ENCODE measurements around the gene KRTAP12-3. TPM values are rescaled to one million over a fixed set of nuclear protein-coding genes. Genes with fewer than 3 reads are reported as not detected.
"Not testable (repeated sequence)": the region's sequence is repeated elsewhere in the genome, so short reads cannot be mapped to it uniquely, and the experiment has no call there.

Gene KRTAP12-3
- total RNA-seq, 1 donor from 2014 or later, result not detected

DNA sequence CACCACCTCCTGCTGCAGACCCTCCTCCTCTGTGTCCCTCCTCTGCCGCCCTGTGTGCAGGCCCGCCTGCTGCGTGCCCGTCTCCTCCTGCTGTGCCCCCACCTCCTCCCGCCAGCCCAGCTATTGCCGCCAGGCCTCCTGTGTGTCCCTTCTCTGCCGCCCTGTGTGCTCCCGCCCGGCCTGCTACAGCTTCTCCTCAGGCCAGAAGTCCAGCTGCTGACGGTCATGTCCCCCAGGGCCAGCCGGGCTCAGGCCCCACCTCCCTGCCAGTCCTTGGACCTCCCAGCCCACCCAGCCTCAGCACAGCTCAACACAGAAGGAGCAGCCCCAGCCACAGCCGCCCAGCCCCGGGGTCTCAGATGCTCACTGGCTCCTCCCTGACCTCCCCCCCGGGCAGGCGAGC lies 29.9 kb upstream of the KRTAP12-3 start:
- ATAC-seq, result not testable (repeated sequence)

DNA sequence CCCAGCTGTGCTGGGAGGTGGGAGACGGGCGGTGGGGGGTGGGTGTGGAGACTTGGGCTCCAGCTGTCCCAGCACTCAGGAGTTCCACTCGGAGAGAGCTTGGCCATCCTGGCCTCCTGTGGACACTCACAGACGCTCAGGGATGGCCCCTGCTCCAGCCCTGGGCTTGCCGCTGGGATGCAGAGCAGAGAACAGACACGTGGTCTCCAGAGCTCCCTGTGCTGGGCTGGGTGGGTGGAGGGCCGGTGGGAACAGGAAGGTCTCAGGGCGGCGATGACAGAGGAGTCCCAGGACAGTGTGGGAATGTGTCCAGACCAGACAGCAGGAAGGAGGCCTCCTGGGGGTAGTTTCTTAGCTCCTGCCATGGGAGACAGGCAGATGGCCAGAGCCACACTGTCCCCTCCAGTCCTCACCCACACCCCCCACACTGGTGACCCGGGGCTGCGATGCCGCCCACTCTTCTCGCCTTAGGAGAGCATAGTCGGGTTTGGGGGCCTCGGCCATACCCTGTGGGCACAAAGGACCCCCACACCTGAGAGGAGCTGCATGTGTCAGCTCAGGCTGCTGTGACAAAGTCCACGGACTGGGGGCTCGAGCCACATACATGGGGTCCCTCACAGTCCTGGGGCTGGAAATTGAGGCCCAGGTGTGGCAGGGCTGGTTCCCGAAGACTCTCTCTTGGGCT lies 28.9 kb upstream of the KRTAP12-3 start:
- peak; percentile 20 for ATAC-seq

DNA sequence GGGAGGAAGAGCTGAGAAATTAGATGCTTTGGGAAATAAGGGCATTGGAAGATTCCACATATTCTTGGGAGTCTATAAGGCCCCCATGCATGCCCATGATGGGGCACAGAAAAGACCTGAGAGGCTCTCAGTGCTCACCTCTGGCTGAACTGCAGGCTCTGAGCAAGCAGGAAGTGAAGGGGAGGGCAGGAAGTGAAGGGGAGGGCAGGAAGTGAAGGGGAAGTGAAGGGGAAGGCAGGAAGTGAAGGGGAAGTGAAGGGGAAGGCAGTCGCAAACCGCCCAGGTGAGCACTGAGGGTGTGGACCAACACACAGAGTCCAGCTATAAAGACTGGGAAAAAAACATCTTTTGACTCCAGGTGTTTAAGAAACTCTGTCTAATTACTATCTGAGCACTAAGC lies 27.3 kb upstream of the KRTAP12-3 start:
- ATAC-seq, result no peak

DNA sequence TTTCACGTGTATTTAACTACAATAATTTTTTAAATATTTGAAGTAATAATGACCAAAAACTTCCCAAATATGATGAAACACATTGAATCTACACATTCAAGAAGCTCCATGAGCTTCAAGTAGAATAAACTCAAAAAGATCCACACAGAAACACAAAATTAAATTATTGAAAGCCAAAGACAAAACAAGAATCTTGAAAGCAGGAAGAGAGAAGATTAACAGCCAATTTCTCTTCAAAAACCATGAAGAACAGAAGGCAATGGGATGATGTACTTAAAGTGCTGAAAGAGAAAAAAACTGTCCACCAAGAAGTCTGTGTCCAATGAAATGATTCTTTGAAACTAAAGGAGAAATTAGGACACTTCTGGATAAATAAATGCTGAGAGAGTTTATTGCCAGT lies 25.7 kb upstream of the KRTAP12-3 start:
- no peak for ATAC-seq

DNA sequence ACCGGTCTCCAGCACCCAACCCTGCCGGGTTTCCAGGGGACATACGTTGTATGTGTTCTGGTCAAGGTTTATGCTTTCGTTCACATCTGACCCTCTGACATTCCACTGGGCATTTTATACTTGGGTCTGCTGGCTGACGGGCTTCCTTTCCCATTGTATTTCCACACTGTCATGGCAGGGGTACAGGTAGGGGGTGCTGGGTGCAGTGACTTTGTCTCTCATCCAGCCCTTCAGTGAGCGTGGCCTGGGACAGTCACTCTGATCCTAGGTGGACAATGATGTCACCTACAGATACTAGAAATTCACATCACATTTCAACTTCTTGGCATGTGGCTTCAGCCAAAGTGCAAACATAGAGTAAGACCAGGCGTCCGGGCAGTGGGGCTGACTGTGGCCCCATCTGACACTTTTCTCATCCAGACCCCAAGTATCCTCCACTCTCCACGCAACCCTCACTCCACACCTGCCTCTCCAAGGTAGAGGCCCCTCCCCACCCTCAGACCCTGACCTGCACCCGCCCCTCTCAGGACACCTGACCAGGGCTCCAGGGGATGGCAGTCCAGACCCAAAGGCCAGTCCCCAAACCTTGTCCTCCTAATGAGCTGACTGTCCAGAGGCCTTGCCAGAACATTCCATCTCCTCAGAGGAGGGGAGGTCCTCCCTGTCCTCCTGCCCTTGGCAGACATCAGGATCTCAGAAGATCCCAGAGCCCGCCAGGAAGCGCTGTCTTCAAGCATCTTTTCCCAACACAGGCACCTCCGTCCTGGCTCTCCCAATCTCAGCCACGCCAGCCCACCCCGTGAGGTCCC lies 21.3 kb upstream of the KRTAP12-3 start:
- no peak for ATAC-seq

DNA sequence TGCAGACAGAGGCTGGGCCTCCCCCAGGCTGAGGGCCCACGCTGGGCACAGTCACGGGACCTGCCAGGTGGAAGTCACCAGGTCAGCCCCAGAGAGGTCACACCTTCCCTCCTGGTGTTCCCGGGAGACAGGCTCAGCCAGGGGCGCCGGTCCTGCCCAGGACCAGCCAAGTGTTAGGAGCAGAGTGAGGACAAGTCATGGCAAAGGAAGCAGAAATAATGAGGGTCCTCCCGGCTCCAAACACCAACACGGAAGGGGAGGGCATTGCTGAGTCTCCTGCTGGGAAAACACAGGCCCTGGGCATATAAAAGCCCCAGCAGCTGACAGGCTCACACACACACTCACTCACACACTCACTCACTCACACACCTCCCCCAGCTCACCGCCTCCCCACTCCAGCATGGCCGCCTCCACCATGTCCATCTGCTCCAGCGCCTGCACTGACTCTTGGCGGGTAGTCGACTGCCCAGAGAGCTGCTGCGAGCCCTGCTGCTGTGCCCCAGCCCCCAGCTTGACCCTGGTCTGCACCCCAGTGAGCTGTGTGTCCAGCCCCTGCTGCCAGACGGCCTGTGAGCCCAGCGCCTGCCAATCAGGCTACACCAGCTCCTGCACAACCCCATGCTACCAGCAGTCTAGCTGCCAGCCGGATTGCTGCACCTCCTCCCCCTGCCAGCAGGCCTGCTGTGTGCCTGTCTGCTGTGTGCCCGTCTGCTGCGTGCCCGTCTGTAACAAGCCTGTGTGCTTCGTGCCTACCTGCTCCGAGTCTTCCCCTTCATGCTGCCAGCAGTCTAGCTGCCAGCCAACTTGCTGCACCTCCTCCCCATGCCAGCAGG lies 20.5 kb upstream of the KRTAP12-3 start, which contains the start of gene KRTAP10-10:
Gene KRTAP10-10 (plus strand): TSS at position 339 of the 833 bp plus-strand sequence. CDS start 62 bp downstream, at position 401.
- no peak for ATAC-seq

DNA sequence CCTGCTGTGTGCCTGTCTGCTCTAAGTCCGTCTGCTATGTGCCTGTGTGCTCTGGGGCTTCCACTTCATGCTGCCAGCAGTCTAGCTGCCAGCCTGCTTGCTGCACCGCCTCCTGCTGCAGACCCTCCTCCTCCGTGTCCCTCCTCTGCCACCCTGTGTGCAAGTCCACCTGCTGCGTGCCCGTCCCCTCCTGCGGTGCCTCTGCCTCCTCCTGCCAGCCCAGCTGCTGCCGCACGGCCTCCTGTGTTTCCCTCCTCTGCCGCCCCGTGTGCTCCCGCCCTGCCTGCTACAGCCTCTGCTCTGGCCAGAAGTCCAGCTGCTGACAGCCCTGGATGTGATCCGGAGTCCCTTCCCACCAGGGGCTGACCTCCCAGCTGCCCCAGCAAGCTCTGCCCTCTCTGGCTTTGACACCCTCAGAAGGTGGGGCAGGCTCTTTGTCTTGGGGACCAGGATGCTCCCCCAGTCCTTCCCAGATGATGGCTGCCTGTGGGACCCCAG lies 19.8 kb upstream of the KRTAP12-3 start:
- ATAC-seq, result not testable (repeated sequence)

DNA sequence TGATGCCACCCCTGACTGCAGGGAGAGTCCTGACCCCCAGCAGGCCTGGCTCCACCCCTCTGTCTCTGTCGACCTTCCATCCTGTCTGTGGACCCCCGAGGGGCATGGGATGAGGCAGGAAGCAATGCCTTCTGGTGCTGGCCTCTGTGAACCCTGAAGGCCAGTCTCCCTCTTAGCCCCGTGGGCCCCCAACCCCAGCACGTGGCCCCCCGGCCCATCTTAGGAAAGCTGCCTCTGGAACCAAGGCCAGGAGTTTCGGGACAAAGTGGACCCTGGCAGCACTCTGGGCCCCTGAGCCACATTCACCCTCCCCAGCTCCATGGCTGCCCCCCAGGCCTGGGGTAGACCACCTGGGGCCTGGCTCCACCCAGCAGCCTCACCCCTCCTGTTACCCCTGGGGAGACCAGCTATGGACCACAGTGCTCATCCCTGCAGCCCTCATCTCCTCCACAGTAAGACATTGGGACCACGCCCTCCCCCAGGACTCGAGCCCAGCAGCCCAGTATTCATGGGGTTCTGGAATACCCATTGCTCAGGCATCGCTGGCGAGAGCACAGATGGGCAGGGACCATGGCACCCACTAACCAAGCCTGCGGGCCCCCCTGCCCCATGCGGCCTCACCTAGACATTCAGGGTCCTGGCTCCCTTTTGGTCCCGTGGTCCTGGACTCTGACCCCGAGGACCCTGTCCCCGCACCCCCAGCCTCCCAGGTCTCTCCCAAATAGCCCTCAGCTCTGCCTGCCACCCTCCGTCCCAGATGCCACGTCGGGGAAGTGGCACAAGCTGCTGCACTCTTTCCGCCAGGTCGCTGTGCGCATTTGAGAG lies 19.0 kb upstream of the KRTAP12-3 start:
- peak; percentile 15 for ATAC-seq

DNA sequence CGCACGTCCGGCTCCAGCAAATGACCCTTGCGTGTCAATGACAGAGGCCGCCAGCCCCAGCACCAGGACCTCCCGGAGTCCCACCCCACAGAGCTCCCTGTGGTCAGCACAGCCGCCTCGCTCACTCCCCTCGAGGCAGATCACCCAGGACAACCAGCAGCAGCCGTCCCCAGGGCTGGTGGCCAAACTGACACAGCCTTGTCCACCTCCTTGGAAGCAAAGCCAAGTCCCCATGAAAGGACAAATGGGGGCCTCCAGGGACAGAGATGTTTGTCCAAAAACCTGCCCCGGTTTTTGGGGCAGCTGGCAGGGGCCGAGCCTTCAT lies 18.4 kb upstream of the KRTAP12-3 start:
- ATAC-seq, result no peak

DNA sequence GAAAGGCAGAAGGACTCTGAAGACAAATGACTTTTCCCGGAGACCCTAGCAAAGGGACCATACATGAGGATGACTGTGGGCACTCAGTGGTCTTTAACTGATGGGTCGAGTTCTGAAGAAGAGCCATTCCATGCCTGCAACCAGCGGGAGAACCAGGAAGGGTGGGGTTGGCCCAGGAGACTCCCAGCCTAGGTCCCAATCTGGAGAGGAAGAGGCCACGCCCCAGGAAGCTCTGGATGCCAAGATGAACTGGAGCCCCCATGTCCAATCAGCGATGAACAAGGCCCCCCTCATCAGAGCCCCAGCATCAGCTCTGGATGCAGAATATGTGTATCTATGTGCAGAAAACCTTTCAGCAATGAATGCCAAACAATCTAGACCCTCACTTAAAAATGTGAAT lies 17.0 kb upstream of the KRTAP12-3 start:
- ATAC-seq, result no peak

DNA sequence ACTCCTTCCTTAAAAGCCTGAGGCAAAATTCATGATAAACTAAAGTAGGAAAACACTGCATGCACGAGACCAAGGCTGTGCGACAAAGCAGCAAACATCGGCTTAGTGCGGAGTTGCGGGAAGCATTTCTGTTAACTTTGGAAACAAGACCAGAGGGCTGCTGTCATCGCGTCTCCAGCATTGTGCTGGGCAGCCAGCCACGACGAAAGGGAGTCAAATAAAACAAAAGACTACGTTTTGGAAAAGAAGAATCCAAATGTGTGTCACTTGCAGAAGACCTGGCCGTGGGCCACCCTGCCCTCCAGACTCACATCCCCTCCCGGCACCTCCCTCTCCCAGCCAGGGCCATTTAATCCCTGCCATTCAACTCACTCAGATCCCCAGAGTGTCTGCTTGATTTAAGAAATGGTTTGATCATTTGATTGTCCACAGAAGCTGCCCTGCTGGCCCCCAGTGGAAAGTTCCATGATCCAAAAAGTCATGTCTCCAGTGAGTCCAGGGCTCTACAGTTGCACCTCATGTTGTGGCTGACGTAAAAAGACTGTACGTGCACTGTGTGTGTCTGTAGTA lies 13.9 kb upstream of the KRTAP12-3 start:
- no peak for ATAC-seq

DNA sequence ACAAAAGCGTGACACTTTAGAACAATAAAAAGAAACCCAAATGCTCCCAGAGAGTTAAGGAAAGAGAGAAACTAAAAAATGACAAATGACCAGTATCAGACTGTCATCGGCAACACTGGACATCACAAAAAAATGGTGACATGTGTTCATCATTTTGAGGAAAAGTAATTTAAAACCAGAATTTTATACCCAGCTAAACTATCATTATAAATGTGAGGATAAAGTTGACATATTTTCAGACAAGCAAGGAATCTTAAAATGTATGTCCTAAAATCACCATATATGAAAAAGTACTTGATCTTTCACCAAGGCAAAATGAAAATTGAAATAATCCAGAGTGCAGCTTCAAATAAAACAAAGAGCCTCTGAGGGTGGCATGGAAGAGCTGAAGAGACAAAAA lies 12.9 kb upstream of the KRTAP12-3 start:
- ATAC-seq, result no peak

DNA sequence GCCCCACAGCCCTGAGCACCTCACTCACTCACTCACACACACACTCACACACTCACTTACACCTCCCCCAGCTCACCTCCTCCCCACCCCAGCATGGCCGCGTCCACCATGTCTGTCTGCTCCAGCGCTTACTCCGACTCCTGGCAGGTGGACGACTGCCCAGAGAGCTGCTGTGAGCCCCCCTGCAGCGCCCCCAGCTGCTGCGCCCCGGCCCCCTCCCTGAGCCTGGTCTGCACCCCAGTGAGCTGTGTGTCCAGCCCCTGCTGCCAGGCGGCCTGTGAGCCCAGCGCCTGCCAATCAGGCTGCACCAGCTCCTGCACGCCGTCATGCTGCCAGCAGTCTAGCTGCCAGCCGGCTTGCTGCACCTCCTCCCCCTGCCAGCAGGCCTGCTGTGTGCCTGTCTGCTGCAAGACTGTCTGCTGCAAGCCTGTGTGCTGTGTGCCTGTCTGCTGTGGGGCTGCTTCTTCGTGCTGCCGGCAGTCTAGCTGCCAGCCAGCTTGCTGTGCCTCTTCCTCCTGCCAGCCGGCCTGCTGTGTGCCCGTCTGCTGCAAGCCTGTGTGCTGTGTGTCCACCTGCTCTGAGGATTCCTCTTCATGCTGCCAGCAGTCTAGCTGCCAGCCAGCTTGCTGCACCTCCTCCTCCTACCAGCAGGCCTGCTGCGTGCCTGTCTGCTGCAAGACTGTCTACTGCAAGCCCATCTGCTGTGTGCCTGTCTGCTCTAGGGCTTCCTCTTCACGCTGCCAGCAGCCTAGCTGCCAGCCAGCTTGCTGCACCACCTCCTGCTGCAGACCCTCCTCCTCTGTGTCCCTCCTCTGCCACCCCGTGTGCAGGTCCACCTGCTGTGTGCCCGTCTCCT lies 11.1 kb upstream of the KRTAP12-3 start, which contains the start of gene KRTAP10-11:
Gene KRTAP10-11 (plus strand): TSS at position 49 of the 856 bp plus-strand sequence. CDS start 45 bp downstream, at position 94.
- ATAC-seq, result not testable (repeated sequence)

DNA sequence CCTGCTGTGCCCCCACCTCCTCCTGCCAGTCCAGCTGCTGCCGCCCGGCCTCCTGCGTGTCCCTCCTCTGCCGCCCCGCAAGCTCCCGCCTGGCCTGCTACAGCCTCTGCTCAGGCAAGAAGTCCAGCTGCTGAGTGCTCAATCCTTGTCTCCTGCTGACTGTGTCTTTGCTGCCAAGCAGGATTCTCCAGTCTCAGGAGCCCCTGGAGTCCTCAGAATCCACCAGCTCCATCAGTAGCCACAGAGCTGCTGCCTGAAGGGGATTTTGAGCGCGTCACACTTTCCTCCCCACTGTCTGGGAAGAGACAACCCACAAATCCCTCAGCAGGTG lies 10.5 kb upstream of the KRTAP12-3 start:
- ATAC-seq, result no peak

DNA sequence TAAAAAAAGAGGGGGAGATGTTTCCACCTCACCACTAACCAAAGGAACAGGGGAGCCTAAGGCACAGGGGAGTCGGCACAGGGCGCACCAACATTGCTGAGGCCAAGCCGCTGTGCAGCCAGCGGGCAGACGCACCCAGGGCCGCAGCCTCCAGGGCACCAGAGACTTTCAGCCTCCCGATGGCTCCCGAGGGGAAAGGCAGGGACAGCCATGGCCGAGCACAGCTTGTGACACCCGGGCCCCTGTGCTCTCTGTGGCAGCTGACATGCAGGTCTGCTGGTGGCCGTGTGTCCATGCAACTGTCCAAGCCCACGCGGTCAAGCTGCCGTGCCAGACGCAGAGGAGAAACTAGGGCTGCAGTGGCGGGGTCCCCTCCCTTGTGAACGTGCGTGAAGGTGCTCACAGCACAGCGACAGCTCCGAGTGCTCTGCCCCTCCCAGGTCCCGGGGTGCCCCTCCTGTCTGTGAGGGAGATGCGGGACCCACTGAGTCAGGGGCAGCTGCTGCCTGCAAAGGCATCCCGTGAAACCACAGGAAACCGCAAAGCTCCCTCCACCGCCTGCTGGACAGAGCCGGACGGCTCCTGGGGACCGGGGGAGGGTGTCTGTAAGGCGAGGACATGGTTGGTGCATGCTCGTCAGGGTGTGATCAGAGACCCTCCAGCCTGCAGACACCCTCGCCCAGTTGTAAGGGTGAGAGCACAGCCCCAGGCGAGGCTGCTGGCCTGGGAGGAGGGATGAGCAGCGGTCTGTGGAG lies 9.0 kb upstream of the KRTAP12-3 start:
- ATAC-seq, result no peak

DNA sequence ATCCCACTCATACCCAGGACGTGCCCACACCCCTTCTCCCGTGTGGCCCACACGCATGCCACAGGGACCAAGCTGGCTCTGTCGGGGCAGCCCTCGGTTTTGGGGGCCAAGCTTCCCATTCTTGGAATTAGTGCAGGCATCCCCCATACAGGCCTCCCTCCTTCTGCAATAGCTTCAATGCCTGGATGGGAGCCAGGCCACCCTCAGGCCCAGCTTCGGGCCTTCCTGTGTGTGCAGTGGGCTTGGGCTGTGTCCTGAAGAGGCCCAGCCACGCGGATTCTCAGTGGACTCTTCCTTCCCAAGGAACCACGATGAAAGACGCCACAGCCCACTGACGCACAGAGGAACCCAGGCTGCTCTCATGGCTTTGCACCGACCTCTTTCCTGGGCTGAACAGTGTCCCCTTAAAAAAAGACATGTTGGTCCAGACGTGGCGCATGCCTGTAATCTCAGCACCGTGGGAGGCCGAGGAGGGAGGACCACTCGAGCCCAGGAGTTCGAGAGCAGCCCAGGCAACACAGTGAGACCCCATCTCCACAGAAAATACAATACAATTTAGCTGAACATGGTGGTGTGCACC lies 8.1 kb upstream of the KRTAP12-3 start:
- ATAC-seq, result no peak

DNA sequence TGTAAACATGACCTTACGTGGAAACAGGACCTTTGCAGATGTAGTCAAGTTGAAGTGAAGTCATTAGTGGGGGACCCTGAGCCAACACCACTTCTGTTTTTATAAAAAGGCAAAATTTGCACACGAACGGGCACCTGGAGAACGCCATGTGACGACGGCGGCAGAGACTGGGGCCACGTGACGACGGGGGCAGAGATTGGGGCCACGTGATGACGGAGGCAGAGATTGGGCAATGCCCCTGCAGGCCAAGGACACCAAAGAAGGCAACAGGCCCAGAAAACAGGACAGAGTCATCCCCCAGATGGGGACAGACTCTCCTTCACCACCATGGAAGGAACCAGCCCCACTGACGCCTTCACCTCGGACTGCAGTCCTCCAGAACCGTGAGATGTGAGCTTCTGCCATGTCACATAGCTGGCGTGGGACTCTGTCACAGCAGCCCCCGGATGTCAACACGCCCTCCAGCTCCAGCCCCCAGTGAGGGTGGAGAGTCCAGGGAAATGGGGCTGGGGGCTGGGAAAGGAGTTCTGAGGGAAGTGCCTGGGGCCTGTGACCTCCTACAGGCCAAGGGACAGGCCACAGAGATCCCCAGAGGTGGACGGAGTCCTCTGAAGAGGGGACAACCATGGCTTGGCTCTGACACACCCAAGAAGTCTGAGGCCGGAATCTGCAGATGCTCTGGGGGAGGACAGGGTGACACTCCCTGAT lies 7.3 kb upstream of the KRTAP12-3 start:
- ATAC-seq, result no peak

DNA sequence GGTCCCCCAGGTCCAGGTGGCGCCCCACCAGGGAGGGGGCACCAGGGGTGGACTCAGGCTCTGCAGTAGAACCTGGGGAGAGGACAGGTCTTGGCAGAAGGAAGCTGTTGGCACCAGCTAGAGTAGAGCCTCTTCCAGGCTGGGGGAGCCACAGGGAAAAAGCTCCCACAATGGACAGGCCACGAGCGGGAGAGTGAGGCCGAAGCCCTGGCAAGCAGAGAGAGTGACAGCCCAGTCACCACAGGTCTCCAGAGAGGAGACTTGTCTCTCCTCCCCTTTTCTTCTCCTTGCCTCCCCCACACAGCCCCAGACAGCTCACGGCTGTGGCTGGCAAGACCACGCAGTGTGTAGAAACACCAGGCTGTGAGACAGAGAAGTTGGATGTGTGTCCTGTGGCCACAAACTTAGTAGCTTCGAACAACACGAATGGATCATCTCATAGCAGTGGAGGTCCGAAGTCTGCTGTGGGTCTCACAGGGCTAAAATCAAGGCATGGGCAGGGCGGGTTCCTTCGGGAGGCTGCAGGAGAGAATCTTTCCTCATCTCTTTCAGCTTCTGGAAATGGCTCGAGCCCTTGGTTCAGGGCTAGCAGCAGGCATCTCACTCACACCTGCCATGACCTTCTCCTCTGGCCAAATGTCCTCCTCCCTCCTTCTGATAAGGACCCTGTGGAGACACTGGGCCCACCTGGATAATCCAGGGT lies 6.6 kb upstream of the KRTAP12-3 start:
- no peak for ATAC-seq
